HG03066 (cell line): ENCODE measurements around the gene ZMIZ1.
A peak's percentile ranks its signal among the peaks of the same experiment; 100 is the strongest.
"Not testable (repeated sequence)": the region's sequence is repeated elsewhere in the genome, so short reads cannot be mapped to it uniquely, and the experiment has no call there.

Experiments used
- ATAC-seq: cut with Tn5 transposase; IDR thresholded peaks from one replicate; pipeline ENCODE4 v1.9.1; 2021; ENCODE audit warnings: low read depth; ENCODE audit not compliant: unreplicated experiment

The ZMIZ1 gene

DNA sequence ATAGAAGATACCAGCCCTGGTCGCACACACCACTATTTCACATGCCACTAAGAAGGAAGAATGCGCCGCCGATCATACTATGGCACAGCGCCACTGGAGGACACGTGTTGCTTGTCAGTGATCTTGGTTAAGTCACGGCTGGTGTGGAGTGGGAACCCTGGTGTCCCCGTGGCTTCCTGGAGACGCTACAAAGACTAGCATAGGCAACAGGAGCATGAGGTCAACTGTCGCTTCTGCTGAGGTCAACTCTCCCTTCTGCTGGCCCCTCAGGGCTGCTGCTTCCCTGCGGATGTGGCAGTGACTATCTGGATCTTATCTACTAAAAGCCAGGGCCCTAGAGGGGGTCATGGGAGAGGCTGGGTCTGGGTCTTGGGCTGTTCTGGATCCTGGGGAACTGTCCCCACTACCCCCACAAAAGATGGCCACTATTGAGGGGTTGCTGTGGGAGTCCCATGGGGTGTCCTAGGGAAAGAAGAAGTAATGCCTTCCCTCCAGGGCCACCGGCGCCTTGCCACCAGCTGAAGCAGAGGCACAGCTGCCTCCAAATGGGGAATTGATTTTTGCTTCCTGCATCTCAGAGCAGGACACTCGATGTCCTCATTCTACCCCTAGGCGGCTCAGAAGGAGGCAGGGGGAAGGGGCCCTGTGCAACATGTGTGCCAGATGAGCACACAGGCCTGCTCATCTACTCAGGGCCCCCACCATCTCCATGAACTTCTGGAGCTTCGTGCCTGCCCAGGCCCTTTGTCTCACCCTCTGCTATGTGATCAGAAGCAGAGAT lies 201.9 kb downstream of the ZMIZ1 start:
- no peak for ATAC-seq

DNA sequence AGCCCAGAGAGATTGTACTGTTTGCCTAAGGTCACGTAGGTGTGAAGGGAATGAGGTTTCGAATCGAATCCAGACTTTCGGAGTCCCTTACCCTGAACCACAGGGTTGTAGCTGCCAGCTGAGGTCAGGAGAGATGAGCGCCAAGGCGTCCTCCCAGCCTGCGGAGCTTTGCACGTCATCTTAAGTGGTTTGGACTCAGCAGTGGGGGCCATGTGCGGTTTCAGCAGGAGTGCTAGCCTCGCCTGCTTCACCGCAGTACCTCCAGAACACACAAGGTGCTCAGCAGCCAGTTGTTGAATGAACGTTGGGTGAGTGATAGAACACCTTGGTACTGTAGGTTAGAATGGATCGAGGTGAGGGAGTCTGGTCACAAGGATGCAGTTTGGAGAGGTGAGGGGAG lies 203.6 kb downstream of the ZMIZ1 start:
- ATAC-seq: no peak

DNA sequence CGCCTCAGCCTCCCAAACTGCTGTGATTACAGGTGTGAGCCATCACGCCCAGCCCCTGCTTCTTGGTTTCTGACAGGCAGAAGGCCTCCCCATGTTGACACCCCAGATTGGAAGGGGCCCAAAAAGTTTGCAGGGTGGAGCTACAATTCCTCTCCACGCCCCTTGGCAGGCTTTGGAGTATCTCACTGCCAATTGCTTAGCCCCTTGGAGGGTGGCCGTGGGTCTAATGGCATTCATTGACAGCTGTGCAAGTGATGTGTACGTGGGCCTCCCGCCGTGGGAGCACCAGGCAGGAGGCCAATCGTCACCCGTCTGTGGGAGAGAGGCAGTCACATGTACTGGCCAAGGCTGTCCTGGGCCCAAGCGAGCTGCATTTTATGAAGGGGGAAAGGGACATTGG lies 204.8 kb downstream of the ZMIZ1 start:
- no peak for ATAC-seq

DNA sequence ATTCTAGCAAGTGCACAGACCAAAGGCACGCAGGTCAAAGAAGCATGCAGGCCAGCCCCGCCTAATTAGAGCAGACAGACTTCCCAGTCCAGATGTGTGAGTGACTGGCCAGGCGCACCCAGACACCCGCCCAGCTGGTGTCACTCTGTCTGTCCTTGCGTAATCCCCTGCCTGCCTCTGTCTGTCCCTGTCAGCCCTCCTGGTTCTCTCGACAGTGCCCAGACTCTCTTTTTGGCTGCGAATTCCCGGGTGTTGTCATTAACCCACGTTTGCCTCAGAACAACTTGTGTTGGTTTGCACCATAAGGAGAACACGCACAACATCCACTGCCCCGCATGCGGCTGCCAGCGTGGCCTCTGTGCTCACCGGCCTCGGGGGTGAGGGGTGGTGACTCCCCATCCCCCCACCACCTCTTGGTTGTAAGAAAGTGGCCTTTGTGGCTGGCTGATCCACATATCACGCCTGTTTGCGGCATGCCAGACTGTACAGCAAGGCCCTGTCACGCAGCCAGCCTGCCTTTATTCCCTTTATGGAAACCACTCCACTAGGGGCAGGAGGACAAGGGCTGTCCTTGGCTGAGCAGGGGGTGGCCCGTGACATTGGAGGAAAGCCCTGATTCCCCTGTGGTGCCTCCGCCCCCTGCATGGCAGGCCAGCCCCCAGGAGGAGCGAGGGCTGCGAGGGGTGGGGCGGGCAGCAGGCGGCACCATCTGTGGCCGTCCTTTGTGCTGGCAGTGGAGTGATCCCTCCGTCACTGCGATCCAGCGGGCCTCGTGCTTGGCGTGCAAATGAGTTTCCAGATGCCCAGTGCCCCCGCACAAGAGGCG lies 205.7 kb downstream of the ZMIZ1 start:
- no peak for ATAC-seq

DNA sequence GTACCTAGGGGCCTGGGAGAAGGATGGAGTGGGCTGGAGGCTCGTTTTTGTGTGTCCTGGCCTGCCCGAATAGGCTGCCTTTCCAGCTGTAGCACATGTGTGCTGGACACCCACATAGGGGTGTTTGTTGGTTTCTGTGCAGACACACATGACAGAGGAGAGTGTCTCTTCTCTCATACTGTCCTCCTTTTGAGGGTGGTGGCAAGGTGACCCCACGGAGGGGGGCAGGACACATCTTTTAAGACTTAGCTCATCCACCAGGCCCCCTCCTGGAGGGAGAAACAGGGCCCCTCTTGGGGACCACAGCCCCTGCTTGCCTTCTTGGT lies 206.3 kb downstream of the ZMIZ1 start:
- ATAC-seq: no peak

DNA sequence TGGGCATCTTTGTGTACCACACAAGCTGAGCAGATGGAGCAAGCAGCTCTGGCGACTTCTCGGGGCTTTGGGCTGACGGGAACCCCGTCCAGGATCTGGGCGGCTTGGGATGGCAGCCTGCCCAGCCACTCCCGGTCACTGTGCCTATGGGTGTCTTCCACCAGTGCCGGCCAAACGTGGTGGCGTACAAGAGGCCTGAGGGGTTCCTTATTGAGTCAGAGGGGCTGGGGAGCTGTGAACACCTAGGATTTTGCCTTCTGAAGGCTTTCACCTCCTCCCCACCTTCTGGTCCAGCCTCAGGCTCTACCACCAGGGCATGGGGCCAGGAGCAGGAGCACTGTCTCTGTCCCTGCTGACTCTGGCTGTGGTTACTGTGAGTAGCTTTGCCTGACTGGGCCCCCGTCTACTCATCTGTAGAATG lies 206.7 kb downstream of the ZMIZ1 start:
- ATAC-seq: no peak

DNA sequence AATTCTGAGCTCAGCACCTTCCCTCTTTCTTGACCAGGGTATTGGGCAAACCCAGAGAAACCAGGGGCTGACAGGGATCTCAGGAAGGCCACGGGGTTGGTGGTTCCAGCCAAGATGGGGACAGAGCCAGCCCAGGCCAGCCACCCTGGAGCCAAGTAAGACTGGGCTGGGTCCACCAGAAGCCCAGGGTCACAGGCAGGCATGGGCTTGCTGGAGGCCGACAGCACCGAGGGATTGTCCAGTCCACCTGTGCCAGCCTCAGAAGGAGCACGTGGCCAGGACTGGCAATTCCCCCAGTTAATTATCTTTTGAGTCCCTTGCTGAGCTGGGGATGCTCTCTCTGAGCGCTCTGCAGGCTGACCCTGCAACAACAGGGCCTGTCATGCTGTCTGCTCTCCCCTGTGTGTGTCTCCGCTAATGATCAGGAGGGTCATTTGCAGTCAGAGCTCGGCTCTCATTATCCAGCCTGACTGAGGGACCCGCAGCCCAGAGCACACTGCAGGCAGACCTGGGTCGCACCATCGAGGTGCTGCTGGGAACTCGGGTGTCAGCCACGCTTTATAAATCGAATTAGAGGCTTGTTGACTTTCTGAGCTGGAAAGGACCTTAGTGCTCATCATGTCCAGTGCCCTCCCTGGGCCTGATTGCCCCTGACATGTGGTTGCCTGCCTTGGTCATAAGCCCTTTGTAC lies 209.0 kb downstream of the ZMIZ1 start:
- no peak for ATAC-seq

DNA sequence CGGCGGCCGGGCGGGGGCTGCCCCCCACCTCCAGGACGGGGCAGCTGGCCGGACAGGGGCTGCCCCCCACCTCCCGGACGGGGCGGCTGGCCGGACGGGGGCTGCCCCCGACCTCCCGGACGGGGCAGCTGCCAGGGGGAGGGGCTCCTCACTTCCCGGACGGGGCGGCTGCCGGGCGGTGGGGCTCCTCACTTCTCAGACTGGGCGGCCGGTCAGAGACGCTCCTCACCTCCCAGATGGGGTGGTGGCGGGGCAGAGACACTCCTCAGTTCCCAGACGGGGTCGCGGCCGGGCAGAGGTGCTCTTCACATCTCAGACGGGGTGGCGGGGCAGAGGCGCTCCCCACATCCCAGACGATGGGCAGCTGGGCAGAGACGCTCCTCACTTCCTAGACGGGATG lies 210.3 kb downstream of the ZMIZ1 start:
- not testable (repeated sequence) for ATAC-seq

DNA sequence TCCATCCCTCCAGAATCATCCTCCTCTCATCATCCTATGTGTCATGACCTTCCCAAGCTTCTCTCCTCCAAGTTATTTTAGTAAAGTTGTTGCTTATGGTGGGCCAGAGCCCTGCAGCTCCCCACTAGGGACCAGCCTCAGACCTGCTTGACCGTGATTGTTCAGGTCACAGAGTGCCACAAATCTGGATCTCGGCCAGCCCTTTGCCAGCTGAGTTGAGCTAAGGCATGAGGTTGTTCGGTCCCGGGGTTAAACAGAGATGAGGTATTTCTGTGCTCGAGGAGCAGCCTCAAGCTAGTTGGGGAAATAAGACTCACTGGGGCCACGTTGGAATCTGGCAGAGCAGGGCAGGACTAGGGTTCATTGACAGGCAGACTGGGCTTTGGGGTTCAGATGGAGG lies 212.2 kb downstream of the ZMIZ1 start:
- no peak for ATAC-seq

DNA sequence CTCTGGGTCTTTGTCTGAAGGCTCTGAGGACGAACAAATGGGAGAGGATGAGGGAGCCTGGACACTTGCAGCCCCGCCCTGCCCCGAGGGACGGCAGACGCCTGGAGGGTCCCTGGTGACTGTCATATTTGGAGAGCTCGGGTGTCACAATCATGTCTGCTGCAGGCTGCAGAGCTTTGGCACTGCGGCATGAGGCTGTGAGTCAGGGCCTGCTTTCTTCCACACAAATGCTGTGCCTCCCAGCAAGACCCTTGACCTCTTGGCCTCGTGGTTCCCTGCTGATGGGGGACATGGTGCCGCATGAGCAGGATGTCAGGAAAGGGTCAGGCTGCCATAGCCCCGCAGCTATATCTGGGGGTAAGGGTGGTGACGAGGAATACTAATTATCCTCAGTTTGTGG lies 213.6 kb downstream of the ZMIZ1 start:
- no peak for ATAC-seq

DNA sequence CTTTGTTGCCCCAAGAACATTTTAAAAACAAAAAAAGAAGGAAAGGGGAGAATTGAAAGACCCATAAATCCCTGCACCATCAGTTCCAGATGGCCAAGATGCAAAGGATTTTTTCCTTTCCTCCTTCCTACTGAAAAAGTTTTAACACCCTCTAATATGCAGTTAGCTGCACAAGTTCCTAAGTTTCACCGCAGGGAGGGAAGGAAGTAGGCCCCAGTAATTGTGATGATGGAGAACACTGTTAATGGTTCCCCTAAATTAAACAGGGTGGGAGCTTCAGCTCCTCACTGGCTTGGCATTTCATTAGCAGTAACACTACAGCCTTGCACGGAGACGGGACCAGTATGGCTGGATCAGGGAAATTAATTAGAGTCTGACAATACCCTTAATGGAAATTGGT lies 214.8 kb downstream of the ZMIZ1 start:
- ATAC-seq: no peak

DNA sequence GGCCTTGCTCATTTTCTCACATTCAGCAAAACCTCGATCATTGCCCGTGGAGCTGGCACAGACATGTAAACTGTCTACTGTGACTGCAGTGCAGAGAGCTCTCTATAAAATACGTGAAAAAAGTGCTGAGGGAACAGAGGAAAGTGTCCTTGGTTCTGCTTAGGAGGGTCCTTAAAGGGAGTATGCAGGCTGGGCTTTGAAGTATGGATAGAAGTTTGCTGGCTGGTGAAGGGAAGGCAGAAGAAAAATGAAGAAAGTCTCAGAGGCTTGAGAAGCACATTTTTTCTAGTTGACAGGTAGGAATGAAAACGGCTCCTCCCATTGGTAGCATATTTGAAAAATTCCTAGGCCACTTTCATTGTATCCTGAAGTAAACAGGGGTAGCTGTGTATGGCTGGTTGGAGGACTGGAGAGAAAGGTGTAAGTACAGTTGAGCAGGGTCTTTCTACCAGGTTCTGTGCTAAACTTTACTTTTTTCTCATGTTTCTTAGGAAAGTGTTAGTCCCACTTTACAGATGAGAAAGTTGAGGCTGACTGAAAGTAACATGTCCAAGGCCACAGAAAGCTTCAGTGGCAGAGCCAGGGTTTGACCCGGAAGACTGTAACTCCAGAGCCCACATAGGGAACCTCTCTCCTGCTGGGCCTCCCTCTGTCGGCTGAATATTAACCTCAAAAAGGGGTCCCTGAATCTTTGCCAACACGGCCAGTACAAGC lies 215.5 kb downstream of the ZMIZ1 start:
- no peak for ATAC-seq

DNA sequence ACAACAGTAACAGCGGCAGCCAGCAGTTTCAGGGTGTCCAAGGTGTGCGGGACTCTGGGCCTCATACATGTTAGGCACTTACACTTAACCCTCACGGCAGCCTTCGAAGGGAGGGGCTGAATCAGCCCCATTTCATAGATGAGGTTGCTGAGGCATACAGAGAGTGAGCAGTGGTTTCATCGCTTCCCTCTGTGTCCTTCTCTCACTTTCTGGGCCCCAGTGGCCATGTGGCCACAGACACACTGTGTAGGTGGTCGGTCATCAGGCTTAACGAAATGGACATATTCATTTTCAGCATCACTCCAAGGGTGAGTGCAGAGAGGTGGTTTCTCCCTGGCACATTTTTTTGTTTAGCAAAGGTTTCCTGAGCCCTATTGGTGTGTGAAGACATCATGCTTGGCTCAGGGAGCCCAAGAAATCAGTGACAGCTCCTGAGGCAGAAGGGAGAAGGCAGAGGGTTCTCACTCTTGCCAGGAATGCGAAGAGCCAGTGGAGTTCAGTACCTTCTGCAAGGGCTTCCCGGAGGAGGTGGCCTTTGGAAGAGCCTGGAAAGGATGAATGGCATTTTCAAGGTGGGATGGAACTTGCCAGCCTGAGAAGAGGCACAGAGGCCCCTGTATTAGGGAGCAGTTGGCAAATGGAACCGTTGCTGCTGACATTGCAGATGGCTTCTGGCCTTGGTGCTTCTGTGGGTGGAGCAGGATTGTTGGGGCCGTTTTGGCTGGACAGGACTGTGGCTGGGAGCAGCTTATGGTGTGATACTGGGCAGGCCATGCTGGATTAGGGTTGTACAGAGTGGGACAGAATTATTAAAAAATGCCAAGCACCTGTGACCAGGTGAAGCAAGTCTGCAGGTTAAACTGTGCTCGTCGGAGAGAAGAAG lies 216.8 kb downstream of the ZMIZ1 start:
- peak; percentile 43 for ATAC-seq

DNA sequence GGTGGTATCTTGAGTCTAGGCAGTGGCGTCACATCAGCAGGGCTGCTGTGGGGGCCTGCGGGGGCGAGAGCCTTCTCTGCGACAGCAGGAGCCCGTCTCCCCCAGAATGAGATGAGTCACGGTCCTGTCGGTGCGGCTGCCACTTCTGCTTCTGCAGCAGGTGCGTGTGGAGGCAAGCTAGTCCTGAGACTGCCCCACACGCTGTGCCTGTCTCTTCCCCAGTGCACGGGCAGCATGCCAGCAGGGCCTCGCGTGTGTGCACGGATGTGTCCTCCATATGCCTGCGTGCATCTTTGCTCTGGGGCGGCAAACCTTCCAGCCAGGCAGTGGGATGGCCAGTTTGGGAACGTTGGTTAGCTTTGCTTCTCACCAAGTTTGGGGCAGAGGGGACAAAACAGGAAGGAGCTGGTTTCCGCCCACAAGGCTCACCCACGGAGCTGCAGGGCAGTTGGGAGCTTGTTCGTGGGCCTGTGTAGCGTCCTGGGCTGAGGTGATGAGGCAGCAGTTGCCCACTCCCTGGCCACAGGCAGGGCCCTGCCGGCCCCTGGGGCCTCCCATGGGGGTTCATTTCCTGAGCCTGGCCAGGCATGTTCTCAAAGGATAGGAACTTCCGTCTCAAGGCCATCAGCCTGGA lies 217.7 kb downstream of the ZMIZ1 start:
- ATAC-seq: peak; percentile 87

DNA sequence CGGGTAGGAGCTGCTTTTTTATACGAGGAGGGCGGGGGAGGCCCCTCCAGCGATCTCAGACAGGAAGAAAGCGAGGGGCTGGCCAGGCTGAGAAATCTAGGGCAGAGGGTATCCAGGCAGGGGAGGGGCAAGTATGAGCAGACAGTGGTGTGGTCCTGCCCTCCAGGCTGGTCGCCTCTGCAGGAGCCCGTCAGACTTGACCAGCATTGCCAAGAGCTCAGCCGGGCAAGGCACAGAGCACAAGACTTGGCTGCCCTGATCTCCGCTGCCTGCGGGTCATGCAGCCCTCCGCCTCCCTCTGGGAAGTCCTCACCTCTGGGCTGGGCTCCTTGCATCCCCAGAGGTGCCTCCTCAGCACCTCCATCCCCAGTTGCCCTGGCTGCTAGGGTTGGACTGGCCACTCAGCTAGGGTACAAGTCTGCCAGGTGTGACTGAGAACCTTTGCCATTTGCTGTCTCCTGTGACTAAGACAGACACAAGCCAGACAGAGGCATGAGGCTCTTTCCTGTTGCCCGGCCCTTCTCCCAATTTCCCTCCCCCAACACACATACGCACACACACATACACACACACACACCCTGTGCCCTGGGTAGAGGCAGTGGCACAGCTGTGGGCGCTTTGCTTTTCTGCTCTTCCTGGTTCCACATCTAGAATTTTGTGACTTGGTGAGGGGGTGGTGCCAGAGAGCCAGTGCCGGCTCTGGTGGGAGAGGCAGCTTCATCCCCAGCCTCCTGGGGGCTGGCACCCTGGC lies 219.4 kb downstream of the ZMIZ1 start:
- ATAC-seq: no peak

DNA sequence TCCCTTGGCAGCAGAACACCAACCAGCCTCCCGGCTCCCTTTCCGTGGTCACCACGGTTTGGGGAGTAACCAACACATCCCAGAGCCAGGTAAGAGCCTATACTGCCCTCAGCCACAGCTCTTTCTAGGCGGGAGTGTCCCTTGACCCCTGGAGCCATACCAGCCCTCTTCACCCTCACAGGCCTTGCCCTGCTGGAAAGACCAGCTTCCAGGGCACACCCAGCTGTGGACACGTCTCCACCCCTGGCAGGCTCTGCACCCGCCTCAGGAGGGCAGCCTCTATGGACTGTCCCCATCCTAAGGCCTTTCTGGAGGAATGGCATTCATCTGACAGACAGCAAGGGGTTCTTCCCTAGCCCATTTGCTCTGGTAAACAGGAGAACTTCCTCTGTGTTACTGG lies 221.0 kb downstream of the ZMIZ1 start:
- no peak for ATAC-seq

DNA sequence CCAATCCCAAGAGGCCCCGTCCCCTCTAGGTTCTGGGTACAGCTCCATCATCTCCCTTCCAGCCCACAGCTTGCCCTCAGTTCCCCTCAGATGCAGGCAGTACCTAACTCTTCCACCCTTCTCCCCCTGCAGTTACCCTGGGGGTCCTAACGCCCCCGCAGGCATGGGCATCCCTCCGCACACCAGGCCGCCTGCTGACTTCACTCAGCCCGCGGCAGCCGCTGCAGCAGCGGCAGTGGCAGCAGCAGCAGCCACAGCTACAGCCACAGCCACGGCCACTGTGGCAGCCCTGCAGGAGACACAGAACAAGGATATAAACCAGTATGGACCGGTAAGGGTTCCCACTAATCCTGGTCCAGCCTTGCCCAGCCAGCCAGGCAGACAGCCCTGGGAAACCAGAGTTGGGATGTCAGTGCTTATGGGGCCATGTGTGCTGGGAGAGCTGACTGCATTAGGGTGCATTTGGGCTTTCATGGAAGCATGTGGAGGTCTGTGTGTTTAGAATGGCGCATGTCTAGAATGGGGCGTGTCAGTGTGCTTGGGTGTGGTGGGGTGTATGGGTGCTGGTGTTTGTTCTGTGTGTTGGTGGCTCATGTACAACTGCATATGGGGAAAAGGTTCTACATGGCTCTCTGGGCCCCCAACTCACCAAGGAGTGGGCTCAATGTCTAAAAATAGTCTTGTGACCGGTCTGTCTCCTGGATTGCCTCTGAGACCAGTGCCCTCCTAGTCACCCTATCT lies 223.4 kb downstream of the ZMIZ1 start:
- no peak for ATAC-seq
